C4-2B (cell line): ENCODE data around the gene TNRC6A.

Source experiments
- ZFX ChIP-seq: fragments of 450-650 bp; IDR thresholded peaks from 2 replicates; pipeline ENCODE4 v1.6.1; 2017
- TF ChIP-seq, protein P1 (sequence below): fragments of 450-650 bp; conservative IDR thresholded peaks from 2 replicates; pipeline ENCODE4 v1.5.1; 2017; ENCODE audit warnings: mild to moderate bottlenecking

DNA sequence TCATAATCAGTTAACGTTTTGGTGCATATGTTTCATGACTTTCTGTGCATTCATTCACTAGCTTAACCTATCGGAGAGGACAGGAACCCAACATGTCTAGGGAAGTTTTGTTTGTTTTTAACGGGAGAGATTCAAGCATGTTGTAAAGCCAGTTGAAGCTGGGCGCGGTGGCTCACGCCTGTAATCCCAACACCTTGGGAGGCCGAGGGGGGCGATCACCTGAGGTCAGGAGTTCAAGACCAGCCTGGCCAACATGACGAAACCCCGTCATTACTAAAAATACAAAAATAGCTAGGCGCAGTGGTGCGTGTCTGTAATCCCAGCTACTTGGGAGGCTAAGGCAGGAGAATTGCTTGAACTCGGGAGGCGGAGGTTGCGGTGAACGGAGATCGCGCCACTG lies 1.4 kb upstream of the TNRC6A start:
- TF ChIP-seq, protein P1, sequence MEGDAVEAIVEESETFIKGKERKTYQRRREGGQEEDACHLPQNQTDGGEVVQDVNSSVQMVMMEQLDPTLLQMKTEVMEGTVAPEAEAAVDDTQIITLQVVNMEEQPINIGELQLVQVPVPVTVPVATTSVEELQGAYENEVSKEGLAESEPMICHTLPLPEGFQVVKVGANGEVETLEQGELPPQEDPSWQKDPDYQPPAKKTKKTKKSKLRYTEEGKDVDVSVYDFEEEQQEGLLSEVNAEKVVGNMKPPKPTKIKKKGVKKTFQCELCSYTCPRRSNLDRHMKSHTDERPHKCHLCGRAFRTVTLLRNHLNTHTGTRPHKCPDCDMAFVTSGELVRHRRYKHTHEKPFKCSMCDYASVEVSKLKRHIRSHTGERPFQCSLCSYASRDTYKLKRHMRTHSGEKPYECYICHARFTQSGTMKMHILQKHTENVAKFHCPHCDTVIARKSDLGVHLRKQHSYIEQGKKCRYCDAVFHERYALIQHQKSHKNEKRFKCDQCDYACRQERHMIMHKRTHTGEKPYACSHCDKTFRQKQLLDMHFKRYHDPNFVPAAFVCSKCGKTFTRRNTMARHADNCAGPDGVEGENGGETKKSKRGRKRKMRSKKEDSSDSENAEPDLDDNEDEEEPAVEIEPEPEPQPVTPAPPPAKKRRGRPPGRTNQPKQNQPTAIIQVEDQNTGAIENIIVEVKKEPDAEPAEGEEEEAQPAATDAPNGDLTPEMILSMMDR = no peak
- TF ChIP-seq ZFX = no peak
